GM12872 (cell line): ENCODE measurements around the gene KCNMA1.

Source experiments
- TF ChIP-seq, protein P1 (sequence below): IDR thresholded peaks from 3 replicates; pipeline ENCODE4 v1.5.1; 2011; ENCODE audit warnings: low read depth, mild to moderate bottlenecking, low read length, moderate library complexity; ENCODE audit not compliant: insufficient read depth

Gene KCNMA1

DNA sequence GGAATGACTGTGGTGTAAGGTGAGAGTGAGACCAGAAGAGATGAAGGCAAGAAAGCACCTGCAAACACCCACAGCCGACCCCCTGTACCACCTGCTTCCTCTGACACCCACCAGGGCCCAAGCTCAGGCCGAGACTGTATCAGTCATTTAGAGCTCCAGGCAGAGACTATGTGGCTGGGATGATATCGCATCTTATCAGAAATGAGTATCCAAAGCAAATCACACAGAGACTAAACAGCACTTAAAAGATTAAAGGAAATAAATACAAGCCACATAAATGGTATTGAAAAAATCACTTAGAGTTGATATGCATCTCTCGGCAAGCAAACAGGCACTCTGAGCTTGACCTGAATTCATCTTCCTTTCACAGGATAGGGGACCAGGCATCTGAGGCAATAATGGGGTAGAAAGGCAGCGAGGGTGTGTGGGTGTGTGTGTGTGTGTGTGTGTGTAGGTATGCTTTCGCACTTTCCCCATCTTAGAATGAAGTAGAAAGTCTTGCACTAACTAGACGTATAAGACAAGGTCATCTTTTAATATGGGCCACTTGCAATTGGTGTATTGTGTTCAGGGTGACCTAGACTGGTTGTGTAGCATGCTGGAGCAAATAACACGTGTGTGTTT is 665.9 kb downstream of the KCNMA1 start:
- TF ChIP-seq, protein P1, sequence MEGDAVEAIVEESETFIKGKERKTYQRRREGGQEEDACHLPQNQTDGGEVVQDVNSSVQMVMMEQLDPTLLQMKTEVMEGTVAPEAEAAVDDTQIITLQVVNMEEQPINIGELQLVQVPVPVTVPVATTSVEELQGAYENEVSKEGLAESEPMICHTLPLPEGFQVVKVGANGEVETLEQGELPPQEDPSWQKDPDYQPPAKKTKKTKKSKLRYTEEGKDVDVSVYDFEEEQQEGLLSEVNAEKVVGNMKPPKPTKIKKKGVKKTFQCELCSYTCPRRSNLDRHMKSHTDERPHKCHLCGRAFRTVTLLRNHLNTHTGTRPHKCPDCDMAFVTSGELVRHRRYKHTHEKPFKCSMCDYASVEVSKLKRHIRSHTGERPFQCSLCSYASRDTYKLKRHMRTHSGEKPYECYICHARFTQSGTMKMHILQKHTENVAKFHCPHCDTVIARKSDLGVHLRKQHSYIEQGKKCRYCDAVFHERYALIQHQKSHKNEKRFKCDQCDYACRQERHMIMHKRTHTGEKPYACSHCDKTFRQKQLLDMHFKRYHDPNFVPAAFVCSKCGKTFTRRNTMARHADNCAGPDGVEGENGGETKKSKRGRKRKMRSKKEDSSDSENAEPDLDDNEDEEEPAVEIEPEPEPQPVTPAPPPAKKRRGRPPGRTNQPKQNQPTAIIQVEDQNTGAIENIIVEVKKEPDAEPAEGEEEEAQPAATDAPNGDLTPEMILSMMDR: no peak

DNA sequence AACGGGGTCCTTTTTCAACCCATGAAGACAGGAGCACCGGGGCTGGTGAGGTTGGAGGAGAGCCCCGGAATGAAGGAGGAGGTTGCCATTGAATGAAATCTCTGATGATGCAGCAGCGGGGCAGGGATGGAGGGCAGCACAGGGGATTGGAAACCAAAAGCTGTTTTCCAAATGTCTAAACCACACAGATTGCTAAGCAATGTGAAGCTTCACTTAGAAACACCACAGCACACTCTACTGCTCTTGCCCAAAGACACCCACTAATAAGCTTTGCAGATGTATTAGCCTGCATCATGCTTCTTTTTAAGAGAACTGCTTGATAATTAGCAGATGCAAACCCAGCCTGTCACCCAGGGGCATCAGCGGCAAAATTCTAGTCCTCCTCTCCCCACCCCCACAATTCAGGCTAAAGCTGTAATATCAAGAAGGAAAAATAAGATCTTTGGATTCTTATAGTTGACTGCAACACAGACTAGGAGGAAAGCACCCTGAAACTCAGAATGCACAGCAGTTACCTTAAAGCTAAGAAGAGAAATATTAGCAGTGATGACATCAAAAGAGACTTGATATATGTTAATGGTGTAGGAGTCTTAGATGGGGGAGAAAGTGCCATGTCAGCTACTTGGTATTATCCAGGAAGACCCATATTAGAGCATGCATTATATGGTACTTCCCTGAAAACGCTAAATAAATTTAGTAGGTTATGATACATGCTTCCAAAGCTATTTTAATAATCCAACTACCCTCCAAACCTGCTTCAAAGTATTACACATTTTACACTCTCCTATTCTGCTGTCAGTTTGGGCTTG is 666.7 kb downstream of the KCNMA1 start:
- TF ChIP-seq, protein P1: no peak

DNA sequence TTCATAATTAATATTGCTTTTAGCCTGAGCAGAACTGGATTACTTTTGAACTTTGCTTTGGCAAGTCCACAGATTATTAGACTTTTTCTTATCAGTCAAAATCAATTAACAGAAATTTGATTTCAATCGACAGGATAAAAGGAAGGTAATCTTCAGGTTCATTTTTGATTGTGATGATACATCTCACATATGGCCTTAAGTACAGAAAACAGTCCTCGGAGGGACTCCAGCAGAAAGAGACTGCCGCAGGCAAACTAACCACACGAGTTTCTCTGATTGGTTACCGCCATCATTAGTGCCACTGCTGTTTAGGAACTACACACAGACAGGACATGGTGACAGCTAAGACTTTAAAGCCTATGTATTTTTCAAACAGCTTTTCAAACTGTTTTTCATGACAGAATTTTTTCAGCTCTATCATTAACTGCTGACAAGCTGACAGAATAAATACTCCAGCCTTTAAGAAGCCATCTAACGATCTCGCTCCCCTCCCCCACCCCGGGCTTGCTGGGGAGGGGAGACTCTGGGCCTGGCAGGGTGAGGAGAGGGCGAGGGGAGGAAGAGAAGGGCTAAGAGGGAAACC is 668.2 kb downstream of the KCNMA1 start:
- TF ChIP-seq, protein P1: no peak

DNA sequence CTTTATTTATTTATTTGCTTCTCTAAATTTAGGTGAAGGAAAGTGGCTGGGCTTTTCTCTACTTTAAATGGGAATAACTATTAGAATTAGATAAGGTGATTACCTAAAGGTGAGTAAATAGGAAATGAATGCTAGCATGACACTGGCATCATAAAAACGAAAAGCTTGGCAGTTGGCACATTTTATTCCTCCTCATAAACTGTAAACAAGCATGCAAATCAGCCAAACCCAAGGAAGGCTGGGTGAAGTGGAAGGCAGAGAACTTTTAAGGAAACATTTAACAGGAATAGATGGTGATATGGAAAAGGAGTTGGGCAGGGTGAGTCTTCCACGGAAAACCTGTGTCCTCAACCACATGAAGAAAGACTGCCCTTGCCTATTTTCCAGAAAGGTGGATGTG is 669.1 kb downstream of the KCNMA1 start:
- TF ChIP-seq, protein P1: no peak

DNA sequence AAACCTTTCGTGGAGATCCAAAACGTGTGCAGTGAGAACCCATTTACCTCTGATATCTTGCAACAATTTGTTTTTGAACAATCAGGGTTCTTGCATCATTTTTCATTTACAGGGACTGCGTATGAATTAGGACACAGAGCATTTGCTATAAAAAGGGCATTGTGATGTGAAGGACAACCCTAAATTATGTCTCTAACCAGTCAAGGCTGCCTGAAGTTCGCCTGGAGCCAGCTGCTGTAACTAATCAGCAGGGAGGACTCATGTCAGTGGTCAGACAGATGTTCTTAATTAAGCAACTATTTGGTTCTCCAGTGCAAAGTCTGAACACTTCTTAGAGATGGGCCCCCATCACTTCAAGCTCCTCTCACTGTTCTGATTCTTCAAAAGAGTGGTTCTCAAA is 674.8 kb downstream of the KCNMA1 start:
- TF ChIP-seq, protein P1: no peak

DNA sequence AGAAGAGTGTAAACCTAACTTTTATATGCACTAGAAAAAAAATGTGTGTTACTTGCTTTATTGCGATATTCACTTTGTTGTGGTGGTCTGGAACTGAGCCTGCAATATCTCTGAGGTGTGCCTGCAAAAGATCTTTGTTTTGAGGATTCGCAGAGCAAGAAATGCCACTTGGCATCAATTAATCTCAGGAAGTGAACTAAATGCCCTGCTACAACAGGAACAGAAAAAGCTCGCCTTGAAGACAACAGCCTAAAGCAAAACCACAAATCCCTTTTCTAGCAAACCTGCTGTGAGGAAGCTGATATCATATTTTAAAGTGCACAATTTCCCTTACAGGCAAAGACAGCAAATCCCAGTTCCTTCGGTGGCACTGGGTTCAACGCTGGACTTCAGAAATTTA is 675.8 kb downstream of the KCNMA1 start:
- TF ChIP-seq, protein P1: no peak

DNA sequence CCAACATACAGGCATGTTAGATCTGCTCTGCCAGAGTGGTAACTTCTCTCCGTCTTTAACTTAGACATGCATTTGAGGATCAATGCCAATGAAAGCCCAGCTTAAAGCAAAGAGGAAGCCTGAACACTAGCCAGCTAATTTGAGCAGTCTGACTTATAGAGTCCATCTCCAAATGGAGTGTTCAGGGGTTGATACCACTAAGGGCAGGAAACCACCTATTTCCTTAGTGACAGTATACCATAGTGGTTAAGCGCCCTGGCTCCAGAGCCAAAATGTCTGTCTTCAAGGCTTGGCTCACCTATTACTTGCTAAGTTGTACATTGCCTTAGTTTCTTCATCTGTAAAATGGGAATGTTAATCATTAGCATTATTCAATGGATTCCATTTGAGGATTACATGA is 678.5 kb downstream of the KCNMA1 start:
- TF ChIP-seq, protein P1: no peak
